ENCODE measurements around the gene GADD45B. TPM values are rescaled to one million over a fixed set of nuclear protein-coding genes. Genes with fewer than 3 reads are reported as not detected.

The GADD45B gene
- total and polyA plus RNA-seq, 10 of the 15 experiments (the other 5 are each of a cell fraction or from before 2014, with no cell fraction given), result 2.4 to 180 (median 91.1) TPM

DNA sequence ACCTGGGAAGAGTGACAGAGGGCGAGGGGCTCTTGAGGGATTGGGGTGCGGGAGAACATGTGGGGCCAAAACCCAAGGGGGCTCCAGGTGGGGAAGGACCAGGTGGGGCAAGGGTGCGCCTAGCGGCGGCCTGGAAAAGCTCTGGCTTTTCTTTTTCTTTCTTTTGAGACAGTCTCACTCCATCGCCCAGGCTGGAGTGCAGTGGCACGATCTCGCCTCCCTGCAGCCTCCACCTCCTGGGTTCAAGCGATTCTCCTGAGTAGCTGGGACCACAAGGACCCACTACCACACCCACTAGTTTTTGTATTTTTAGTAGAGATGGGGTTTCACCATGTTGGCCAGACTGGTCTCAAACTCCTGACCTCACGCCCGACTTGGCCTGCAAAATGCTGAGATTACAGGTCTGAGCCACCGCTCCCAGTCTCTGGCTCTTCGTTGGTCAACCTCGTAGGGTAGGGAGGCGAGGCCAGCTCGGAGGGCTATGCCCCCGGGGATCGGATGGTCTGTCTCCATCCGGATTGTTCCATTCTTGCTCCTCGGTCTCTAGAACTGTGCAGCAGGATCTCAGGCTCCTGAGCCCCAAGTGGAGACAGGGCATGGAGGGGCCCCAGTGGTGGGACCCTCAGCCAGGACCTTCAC is 3.7 kb downstream of the GADD45B start:
- Histone ChIP-seq H2AFZ (ENCODE audit: control insufficient read depth, low read depth, low read length) (no peak overlapping the region; the same call in 1 of the 2 replicates), H3K79me2 (ENCODE audit: control insufficient read depth, insufficient read depth, low read length) (peaks cover 43% of the 10 kb centered on the region), H3K4me2 (ENCODE audit: control insufficient read depth, insufficient read depth) (peak overlapping the region; percentile 98), H4K20me1 (ENCODE audit: control insufficient read depth, insufficient read depth) (peaks cover 12% of the 10 kb centered on the region; the same call in 1 of the 2 replicates), H3K4me1 (ENCODE audit: control insufficient read depth, insufficient read depth, low read length) (peaks cover 12% of the 10 kb centered on the region), H3K4me3 (peak overlapping the region; percentile 100; the same call in 1 of the 2 replicates), H3K27ac (ENCODE audit: control insufficient read depth, insufficient read depth) (peak overlapping the region; percentile 95), H3K36me3 (ENCODE audit: control insufficient read depth in 2 of 2, insufficient read depth in 2 of 2, low read length in 1 of 2) (peaks cover 2% of the 10 kb centered on the region in 2 experiments; a peak in 2 of 4 replicates), H3K27me3 (replicated peaks in 1 of 2; ENCODE audit: control insufficient read depth in 2 of 2, insufficient read depth in 2 of 2, low read length in 1 of 2) (no peaks in the 10 kb centered on the region), H3K9ac (ENCODE audit: control insufficient read depth, insufficient read depth, low read length) (peak overlapping the region; percentile 83; the same call in 1 of the 2 replicates), H3K9me3 (replicated peaks; ENCODE audit: control insufficient read depth, insufficient read depth, low read length) (peaks cover 3% of the 10 kb centered on the region; the same call in 1 of the 3 replicates)
- ATAC-seq, result peak; percentile 17
- RAD21 ChIA-PET (ENCODE audit: unreplicated experiment), result interaction anchor here (0.7 to 6.5 kb wide), 9 partner anchors 11 to 130 kb away, joined by 3 to 221 read pairs (median 6); no protein-coding TSS in a partner anchor
- peak; percentile 66 for FAIRE-seq
- POLR2A ChIA-PET, result interaction anchor here (0.7 to 6.8 kb wide), 4 partner anchors 64 to 131 kb away, joined by 3 to 166 read pairs (median 9); no protein-coding TSS in a partner anchor
- CTCF ChIA-PET, result interaction anchor here (0.7 to 5.8 kb wide), 8 partner anchors 63 to 145 kb away, joined by 3 to 45 read pairs (median 4); no protein-coding TSS in a partner anchor
- no TSS peak for BruUV-seq (replicated peaks)
- intact Hi-C loops (cut with micrococcal nuclease; ENCODE audit: unreplicated experiment) (no loop called here), in situ Hi-C loops (cut with MboI) (no loop called here)
- DNase-seq (ENCODE audit: low read depth, low spot score), result no peak
- WGBS (ENCODE audit: insufficient coverage, insufficient replicate concordance, low lambda C conversion rate, missing lambda C conversion rate), result 15% methylated on average over 20 of the region's 20 CpGs
- SMC1A ChIA-PET (ENCODE audit: uncharacterized antibody, unreplicated experiment), result interaction anchor here (1.2 to 10.5 kb wide), 8 partner anchors 24 to 130 kb away, joined by 3 to 143 read pairs (median 4); no protein-coding TSS in a partner anchor
- no peak for TF ChIP-seq CHD2 (IDR thresholded peaks at IDR 0.05; ENCODE audit: borderline replicate concordance, low read depth, low read length)
- TF ChIP-seq FOXK2 (IDR thresholded peaks at IDR 0.05), result no peak
- peak; percentile 84 for TF ChIP-seq POLR2AphosphoS5 (IDR thresholded peaks at IDR 0.05; ENCODE audit: low read length)
- TF ChIP-seq ZNF274 (IDR thresholded peaks at IDR 0.05; ENCODE audit: insufficient read depth, insufficient read length), result no peak
- peak; percentile 7; the same call in 1 of the 2 replicates for TF ChIP-seq BACH1 (IDR thresholded peaks at IDR 0.05; ENCODE audit: borderline replicate concordance)
- peak; percentile 23 for TF ChIP-seq MEF2B (IDR thresholded peaks at IDR 0.05; ENCODE audit: partially characterized antibody, poor library complexity, severe bottlenecking)
- TF ChIP-seq SMAD1 (IDR thresholded peaks at IDR 0.05; ENCODE audit: low read depth, partially characterized antibody), result no peak
- TF ChIP-seq NFYB (IDR thresholded peaks at IDR 0.05; ENCODE audit: insufficient read depth, low read depth, low read length), result no peak
- peak; percentile 47 for TF ChIP-seq EED (IDR thresholded peaks at IDR 0.05; ENCODE audit: low read depth)
- TF ChIP-seq RFX5 (IDR thresholded peaks at IDR 0.05; ENCODE audit: low read depth, low read length), result no peak
- TF ChIP-seq NFYA (IDR thresholded peaks at IDR 0.05; ENCODE audit: borderline replicate concordance, low read depth, low read length), result no peak
- TF ChIP-seq RUNX3 (IDR thresholded peaks at IDR 0.05; ENCODE audit: low read length), result peak; percentile 40
- no peak for TF ChIP-seq SRF (IDR thresholded peaks at IDR 0.05; ENCODE audit: low read depth in 2 of 2, low read length in 2 of 2)
- TF ChIP-seq SMARCA5 (IDR thresholded peaks at IDR 0.05), result peak; percentile 52; the same call in 1 of the 2 replicates
- TF ChIP-seq SUPT20H (IDR thresholded peaks at IDR 0.05; ENCODE audit: borderline replicate concordance, control insufficient read depth, low read depth, low read length), result no peak
- TF ChIP-seq MTA3 (IDR thresholded peaks at IDR 0.05; ENCODE audit: borderline replicate concordance, low read length), result no peak
- no peak for TF ChIP-seq EGR1 (IDR thresholded peaks at IDR 0.05; ENCODE audit: borderline replicate concordance in 1 of 2, low read depth in 2 of 2, low read length in 2 of 2)
- peak; percentile 80 for TF ChIP-seq TCF12 (IDR thresholded peaks at IDR 0.05; ENCODE audit: low read depth, low read length)
- TF ChIP-seq TCF3 (IDR thresholded peaks at IDR 0.05; ENCODE audit: borderline replicate concordance, insufficient read depth, low read depth, low read length), result peak; percentile 75; the same call in 1 of the 2 replicates
- no peak for TF ChIP-seq MAX (IDR thresholded peaks at IDR 0.05; ENCODE audit: low read depth, low read length)
- peak; percentile 1; the same call in 1 of the 2 replicates for TF ChIP-seq SMC3 (IDR thresholded peaks at IDR 0.05; ENCODE audit: borderline replicate concordance, low read length)
